ENCODE measurements around the gene EOLA1.
"Not testable (repeated sequence)": the region's sequence is repeated elsewhere in the genome, so short reads cannot be mapped to it uniquely, and the experiment has no call there.

- TF ChIP-seq CTCF, POLR2A (IDR thresholded peaks at IDR 0.05): not testable (repeated sequence)
These were observed 46.5 kb downstream of the EOLA1 start, which contains the start of gene MAGEA9B for GRCh38 chrX:149587359-149587758.
